GM18526 (cell line): ENCODE data around the gene CNR2.

Experiments used
- POLR2A ChIP-seq: IDR thresholded peaks from 3 replicates; pipeline ENCODE4 v1.6.1; 2011; ENCODE audit not compliant: insufficient read length; ENCODE audit errors: extremely low read depth

CNR2 gene

GRCh38 chr1:23924601-23925000, 11.4 kb upstream of the CNR2 start:
- TF ChIP-seq POLR2A = no peak

GRCh38 chr1:23923592-23924499, 10.7 kb upstream of the CNR2 start:
- no peak for TF ChIP-seq POLR2A

- TF ChIP-seq POLR2A = no peak
These were observed 9.3 kb upstream of the CNR2 start for GRCh38 chr1:23922321-23922943.

- no peak for TF ChIP-seq POLR2A
These were observed 3.3 kb upstream of the CNR2 start for GRCh38 chr1:23916209-23917131.

- no peak for TF ChIP-seq POLR2A
These were observed 2.3 kb upstream of the CNR2 start for GRCh38 chr1:23915466-23915865.

GRCh38 chr1:23914921-23915320, 1.8 kb upstream of the CNR2 start:
- no peak for TF ChIP-seq POLR2A

GRCh38 chr1:23911921-23912320, 1.2 kb downstream of the CNR2 start:
- TF ChIP-seq POLR2A = no peak

- peak; percentile 45 for TF ChIP-seq POLR2A
These were observed 2.5 kb downstream of the CNR2 start for GRCh38 chr1:23910553-23911246.

GRCh38 chr1:23910144-23910543, 3.0 kb downstream of the CNR2 start:
- no peak for TF ChIP-seq POLR2A

GRCh38 chr1:23909412-23909811, 3.8 kb downstream of the CNR2 start:
- no peak for TF ChIP-seq POLR2A

GRCh38 chr1:23908453-23909341, 4.5 kb downstream of the CNR2 start:
- TF ChIP-seq POLR2A = peak; percentile 39

- no peak for TF ChIP-seq POLR2A
These were observed 6.4 kb downstream of the CNR2 start for GRCh38 chr1:23906731-23907130.

- TF ChIP-seq POLR2A = no peak
These were observed 7.6 kb downstream of the CNR2 start for GRCh38 chr1:23905461-23906025.
